ENCODE measurements around the gene ANTKMT. TPM values are rescaled to one million over a fixed set of nuclear protein-coding genes. Genes with fewer than 3 reads are reported as not detected.

The ANTKMT gene
- total and polyA plus RNA-seq, 9 donors = 13.2 to 43.9 (median 21.9) TPM; not detected in 1

GRCh38 chr16:694187-694862 is 26.6 kb upstream of the ANTKMT start:
- no peaks in the 10 kb centered on the region for H3K27me3 ChIP-seq
- H3K27ac ChIP-seq = no peak overlapping the region
- intact Hi-C loops (cut with DNase I) = no loop called here
- DNase-seq = no peak
- 1 to 3% (median 2%) methylated on average over 31 to 64 of the region's 64 CpGs for WGBS, 3 donors
- no peak overlapping the region for H3K4me3 ChIP-seq
- no peaks in the 10 kb centered on the region for H3K36me3 ChIP-seq
- H3K4me1 ChIP-seq (ENCODE audit: insufficient read depth) = peaks cover 15% of the 10 kb centered on the region
- no peaks in the 10 kb centered on the region for H3K9me3 ChIP-seq
- TF ChIP-seq POLR2A (IDR thresholded peaks at IDR 0.05) (no peak), CTCF (IDR thresholded peaks at IDR 0.05) (no peak), EP300 (IDR thresholded peaks at IDR 0.05) (no peak)

- H3K4me3 ChIP-seq = no peak overlapping the region
- no peak for DNase-seq
- WGBS, 3 donors = 0 to 3% (median 1%) methylated on average over 12 to 37 of the region's 37 CpGs
Observed at GRCh38 chr16:694863-695354, 26.0 kb upstream of the ANTKMT start.

GRCh38 chr16:695355-696089 is 25.4 kb upstream of the ANTKMT start:
- Histone ChIP-seq H3K36me3 (no peaks in the 10 kb centered on the region), H3K27me3 (no peaks in the 10 kb centered on the region), H3K9me3 (no peaks in the 10 kb centered on the region), H3K27ac (no peak overlapping the region), H3K4me1 (ENCODE audit: insufficient read depth) (peaks cover 9% of the 10 kb centered on the region), H3K4me3 (no peak overlapping the region)
- intact Hi-C loops (cut with DNase I) = no loop called here
- no peak for DNase-seq
- 2 to 4% (median 3%) methylated on average over 47 to 71 of the region's 71 CpGs for WGBS, 3 donors
- no peak for TF ChIP-seq CTCF (IDR thresholded peaks at IDR 0.05)
- TF ChIP-seq EP300 (IDR thresholded peaks at IDR 0.05) = no peak
- TF ChIP-seq POLR2A (IDR thresholded peaks at IDR 0.05) = no peak

More at GRCh38 chr16:694863-695354, 26.0 kb upstream of the ANTKMT start:
- Histone ChIP-seq H3K36me3 (no peaks in the 10 kb centered on the region), H3K27ac (no peak overlapping the region), H3K9me3 (no peaks in the 10 kb centered on the region), H3K4me1 (ENCODE audit: insufficient read depth) (peaks cover 10% of the 10 kb centered on the region), H3K27me3 (no peaks in the 10 kb centered on the region)
- intact Hi-C loops (cut with DNase I) = no loop called here
- TF ChIP-seq POLR2A (IDR thresholded peaks at IDR 0.05) = no peak
- TF ChIP-seq EP300 (IDR thresholded peaks at IDR 0.05) = no peak
- no peak for TF ChIP-seq CTCF (IDR thresholded peaks at IDR 0.05)

GRCh38 chr16:698911-699671 is 21.9 kb upstream of the ANTKMT start:
- H3K27me3 ChIP-seq = peaks cover 2% of the 10 kb centered on the region
- intact Hi-C loops (cut with DNase I) = no loop called here
- WGBS, 3 donors = 64 to 73% (median 70%) methylated on average over 16 to 19 of the region's 19 CpGs
- TF ChIP-seq POLR2A (IDR thresholded peaks at IDR 0.05) (no peak), EP300 (IDR thresholded peaks at IDR 0.05) (no peak), CTCF (IDR thresholded peaks at IDR 0.05) (no peak)
- H3K4me1 ChIP-seq (ENCODE audit: insufficient read depth) = peaks cover 8% of the 10 kb centered on the region
- H3K27ac ChIP-seq = no peak overlapping the region
- no peaks in the 10 kb centered on the region for H3K9me3 ChIP-seq
- no peak overlapping the region for H3K4me3 ChIP-seq
- no peak for DNase-seq
- H3K36me3 ChIP-seq = no peaks in the 10 kb centered on the region
